ENCODE results near the gene C1QTNF9.
"Not testable (repeated sequence)": the region's sequence is repeated elsewhere in the genome, so short reads cannot be mapped to it uniquely, and the experiment has no call there.

Gene C1QTNF9

DNA sequence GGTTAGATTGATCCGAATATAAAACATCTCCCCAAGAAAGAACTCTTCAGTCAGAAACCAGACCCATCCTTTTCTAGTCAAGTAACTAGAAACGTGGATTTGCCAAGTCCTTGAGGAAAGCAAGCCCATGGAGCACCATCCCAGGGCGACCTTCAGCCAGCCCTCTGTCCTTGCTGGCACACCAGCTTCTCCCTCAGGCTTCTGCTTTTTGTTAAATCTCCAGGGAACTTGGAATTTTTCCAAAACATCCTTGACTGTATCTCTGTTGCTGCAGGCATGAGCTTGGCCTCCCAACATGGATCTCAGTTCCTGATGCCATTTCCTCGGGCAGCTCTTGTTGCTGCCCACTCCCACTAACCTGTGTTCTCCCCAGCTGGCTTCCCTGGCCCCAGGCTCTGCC, 27.1 kb upstream of the C1QTNF9 start:
- DNase-seq (ENCODE audit: low read depth) = no peak

- DNase-seq (ENCODE audit: low read depth) = no peak
Measured at GRCh38 chr13:24284889-24285565, 24.4 kb upstream of the C1QTNF9 start.

GRCh38 chr13:24286624-24287023, 22.8 kb upstream of the C1QTNF9 start:
- DNase-seq (ENCODE audit: low read depth) = no peak

DNA sequence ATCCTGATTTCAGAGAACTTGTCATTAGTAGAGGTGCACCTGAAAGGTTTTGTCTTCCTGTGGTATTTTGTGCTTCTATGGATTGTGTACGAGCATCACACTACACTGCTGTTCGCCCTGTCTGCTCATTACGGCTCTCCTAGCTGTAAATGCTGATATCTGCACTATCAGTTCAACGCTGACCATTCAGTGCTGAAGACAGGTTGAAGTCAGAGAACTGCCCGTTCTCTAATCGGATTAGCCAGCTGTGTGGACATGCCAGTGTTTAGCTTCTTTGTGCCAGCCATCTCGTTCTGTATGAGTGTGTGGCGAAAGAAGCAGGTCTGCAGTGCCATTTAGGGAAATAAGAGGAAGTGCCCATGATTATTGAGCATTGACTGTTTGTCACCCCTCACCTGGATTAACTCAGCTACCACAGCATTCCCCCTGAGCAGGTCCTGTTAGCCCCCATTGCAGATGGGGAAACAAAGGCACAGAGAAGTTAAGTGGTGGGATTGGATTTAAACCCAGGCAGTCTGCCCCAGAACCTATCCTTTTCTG, 21.6 kb upstream of the C1QTNF9 start:
- no peak for DNase-seq (ENCODE audit: low read depth)

GRCh38 chr13:24288870-24289269, 20.5 kb upstream of the C1QTNF9 start:
- DNase-seq (ENCODE audit: low read depth) = no peak

GRCh38 chr13:24290280-24290932, 19.0 kb upstream of the C1QTNF9 start:
- no peak for DNase-seq (ENCODE audit: low read depth)

- no peak for DNase-seq (ENCODE audit: low read depth)
Measured at GRCh38 chr13:24292481-24292880, 16.9 kb upstream of the C1QTNF9 start.

DNA sequence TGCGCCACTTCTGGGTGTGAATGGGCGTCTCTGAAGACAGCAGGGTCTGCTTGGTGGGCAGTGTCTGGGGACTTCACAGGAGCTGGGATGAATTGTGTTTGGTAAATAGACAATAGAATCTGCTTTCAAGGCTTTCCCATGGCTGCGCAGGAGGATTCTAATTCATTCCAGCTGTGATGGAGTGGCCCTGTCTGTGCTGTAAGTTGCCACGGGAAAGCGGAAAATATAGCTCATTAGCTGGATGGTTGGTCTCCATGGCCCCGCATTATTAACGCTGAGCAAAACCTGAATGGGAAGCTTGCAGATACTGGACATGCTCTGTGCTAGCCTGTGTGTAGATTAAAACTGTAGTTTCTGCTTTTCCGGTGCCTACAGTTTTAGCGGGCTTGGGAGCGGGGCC, 15.6 kb upstream of the C1QTNF9 start:
- DNase-seq (ENCODE audit: low read depth) = no peak

DNA sequence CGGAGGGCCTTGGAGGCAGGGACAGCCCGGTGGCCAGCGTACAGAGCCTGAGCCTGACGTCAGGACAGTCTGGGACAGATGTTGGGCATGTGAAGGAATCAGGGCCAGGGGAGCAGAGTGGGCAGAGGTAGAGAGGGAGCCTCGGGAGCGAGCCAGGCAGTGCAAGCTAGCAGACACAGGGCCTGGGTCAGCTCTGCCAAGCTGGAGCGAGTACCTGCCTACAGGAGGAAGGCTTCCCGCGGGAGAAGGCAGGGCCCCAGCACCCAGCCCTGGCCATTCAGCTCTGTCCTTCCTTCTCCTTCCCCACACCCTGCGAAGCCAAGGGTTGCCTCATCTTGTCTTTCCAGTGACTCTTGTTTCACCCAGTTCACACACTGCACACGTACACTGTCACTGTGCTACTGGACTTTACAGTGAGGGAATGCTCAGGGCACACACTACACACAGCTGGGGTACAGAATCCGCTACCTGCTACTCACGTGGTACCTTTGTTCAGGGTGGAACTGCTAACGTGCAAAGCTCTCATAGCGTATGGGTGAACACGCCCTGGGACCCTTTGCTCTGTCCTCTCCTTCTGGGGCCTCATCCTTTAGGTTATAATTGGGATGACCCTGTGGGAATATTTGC, 9.8 kb upstream of the C1QTNF9 start:
- no peak for DNase-seq (ENCODE audit: low read depth)

- DNase-seq (ENCODE audit: low read depth) = no peak
Measured at GRCh38 chr13:24301434-24301833, 7.9 kb upstream of the C1QTNF9 start.

DNA sequence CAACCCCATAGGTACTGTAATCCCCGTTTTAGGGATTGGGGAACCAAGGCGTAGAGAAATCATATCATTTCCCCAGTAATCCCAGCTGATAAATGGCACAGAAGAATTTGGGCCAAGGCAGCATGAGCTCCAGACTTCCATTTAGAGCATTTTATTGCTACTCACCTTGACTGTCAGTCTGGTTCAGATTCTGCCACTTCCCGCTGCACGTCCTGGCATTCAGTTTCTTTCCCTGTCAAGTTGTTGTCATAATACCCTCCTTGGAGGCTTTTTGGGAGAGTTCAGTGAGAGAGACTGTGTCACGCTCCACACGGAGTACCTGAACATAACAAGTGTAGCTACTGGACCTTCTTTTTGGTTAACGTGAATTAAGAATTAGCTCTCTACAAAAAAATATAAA, 7.5 kb upstream of the C1QTNF9 start:
- DNase-seq (ENCODE audit: low read depth) = no peak

GRCh38 chr13:24304620-24305019, 4.8 kb upstream of the C1QTNF9 start:
- DNase-seq (ENCODE audit: low read depth) = no peak

- DNase-seq (ENCODE audit: low read depth) = no peak
Measured at GRCh38 chr13:24306632-24307031, 2.7 kb upstream of the C1QTNF9 start.

- no peak for DNase-seq (ENCODE audit: low read depth)
Measured at GRCh38 chr13:24307211-24308067, 1.9 kb upstream of the C1QTNF9 start.

GRCh38 chr13:24308068-24308445, 1.3 kb upstream of the C1QTNF9 start:
- DNase-seq (ENCODE audit: low read depth) = no peak

GRCh38 chr13:24308488-24309020, 826 bp upstream of the C1QTNF9 start:
- no peak for DNase-seq (ENCODE audit: low read depth)

DNA sequence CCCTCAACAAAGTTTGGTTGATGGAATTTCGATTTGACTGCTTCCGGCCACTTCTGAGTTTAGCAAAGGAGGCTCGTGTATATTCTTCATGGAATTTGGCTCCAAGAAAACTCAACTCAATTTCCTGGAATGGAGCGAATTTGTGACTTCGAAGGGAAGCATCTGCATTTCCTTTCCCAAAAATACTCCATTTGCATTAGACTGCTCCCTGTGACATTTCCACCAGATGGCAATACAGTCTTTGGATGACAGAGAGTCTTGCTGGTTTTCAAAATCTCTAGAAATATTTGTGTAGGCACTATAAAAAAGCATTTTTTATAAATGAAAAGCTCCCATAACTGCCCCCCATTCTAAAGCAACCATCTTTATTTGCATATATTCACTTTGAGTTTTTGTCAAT, 4.1 kb downstream of the C1QTNF9 start:
- DNase-seq (ENCODE audit: low read depth) = no peak

- not testable (repeated sequence) for DNase-seq (ENCODE audit: low read depth)
Measured at GRCh38 chr13:24317835-24318234, 8.5 kb downstream of the C1QTNF9 start.

GRCh38 chr13:24318878-24319277, 9.5 kb downstream of the C1QTNF9 start:
- DNase-seq (ENCODE audit: low read depth) = not testable (repeated sequence)

GRCh38 chr13:24319641-24320040, 10.3 kb downstream of the C1QTNF9 start:
- DNase-seq (ENCODE audit: low read depth) = not testable (repeated sequence)

DNA sequence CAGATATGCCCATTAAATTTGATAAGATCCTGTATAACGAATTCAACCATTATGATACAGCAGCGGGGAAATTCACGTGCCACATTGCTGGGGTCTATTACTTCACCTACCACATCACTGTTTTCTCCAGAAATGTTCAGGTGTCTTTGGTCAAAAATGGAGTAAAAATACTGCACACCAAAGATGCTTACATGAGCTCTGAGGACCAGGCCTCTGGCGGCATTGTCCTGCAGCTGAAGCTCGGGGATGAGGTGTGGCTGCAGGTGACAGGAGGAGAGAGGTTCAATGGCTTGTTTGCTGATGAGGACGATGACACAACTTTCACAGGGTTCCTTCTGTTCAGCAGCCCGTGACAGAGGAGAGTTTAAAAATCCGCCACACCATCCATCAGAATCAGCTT, 12.0 kb downstream of the C1QTNF9 start:
- not testable (repeated sequence) for DNase-seq (ENCODE audit: low read depth)

DNA sequence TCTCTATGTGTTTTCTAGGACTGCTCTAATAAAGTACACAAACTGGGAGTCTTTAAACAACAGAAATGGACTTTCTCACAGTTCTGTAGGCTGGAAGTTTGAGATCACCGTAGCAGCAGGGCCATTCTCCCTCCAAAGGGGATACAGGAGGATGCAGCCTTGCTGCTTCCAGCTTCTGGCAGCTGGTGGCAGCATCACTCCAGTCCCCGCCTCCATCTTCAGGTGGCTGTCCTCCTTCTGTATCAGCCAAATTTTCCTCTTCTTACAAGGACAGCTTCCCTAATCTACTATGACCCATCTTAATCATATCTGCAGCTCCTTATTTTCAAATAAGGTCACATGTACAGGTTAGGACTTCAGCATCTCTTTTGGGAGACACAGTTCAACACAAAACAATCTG, 13.1 kb downstream of the C1QTNF9 start:
- DNase-seq (ENCODE audit: low read depth) = not testable (repeated sequence)

All from stimulated activated CD4-positive, alpha-beta T cell treated with anti-CD3 and anti-CD28 coated beads, Interleukin-2, amount 100 ng/mL, for 4 hours (primary cell).